H1 (cell line): ENCODE measurements around the gene DNAAF8. TPM values are rescaled to one million over a fixed set of nuclear protein-coding genes. Genes with fewer than 3 reads are reported as not detected.

Source experiments
- CTCF ChIA-PET: fragments of 300-600 bp; sonication (Branson Sonifier 250); formaldehyde crosslinking; loops from one replicate; lab custom pipeline; 2021; ENCODE audit not compliant: partially characterized antibody; lab: Charles Lee
- POLR2A ChIA-PET: fragments of 300-600 bp; sonication (Branson Sonifier 250); formaldehyde crosslinking; loops from one replicate; lab custom pipeline; 2021; ENCODE audit warnings: inconsistent platforms; ENCODE audit not compliant: partially characterized antibody; lab: Charles Lee
- DNase-seq, 2 experiments: peaks; one replicate each; pipeline versions ENCODE4 v3.0.0 to v3.0.0-alpha.2; 2010 to 2022; ENCODE audit warnings: low spot score in 2 of 2, low read depth in 1 of 2, mixed read lengths in 1 of 2
- FAIRE-seq: peaks from 2 replicates; lab custom pipeline; 2011; peaks lifted over from hg19 to GRCh38; lab: Jason Lieb, UNC
- H2AFZ ChIP-seq: 2 replicates; pipeline ENCODE4 v1.8.1; 2012; ENCODE audit warnings: low read length, inconsistent platforms
- H2AK5ac ChIP-seq: 2 replicates; pipeline ENCODE4 v1.6.1; 2013; ENCODE audit warnings: low read depth, low read length
- H2BK120ac ChIP-seq: replicated peaks from 2 replicates; pipeline ENCODE3; 2013; ENCODE audit warnings: low read depth, low read length, inconsistent platforms
- H2BK12ac ChIP-seq: 2 replicates; pipeline ENCODE4 v1.6.1; 2013; ENCODE audit warnings: low read depth, low read length
- H2BK15ac ChIP-seq: 2 replicates; pipeline ENCODE4 v1.6.1; 2013; ENCODE audit warnings: low read length
- H2BK20ac ChIP-seq: 2 replicates; pipeline ENCODE4 v1.6.1; 2013; ENCODE audit warnings: low read length
- H2BK5ac ChIP-seq: 2 replicates; pipeline ENCODE4 v1.6.1; 2013; ENCODE audit warnings: low read depth, low read length
- H3K14ac ChIP-seq: 2 replicates; pipeline ENCODE4 v1.6.1; 2013; ENCODE audit warnings: inconsistent platforms; ENCODE audit not compliant: insufficient read length
- H3K18ac ChIP-seq: 2 replicates; pipeline ENCODE4 v1.6.1; 2013; ENCODE audit warnings: low read length; ENCODE audit errors: extremely low read depth
- H3K23ac ChIP-seq: 2 replicates; pipeline ENCODE4 v1.6.1; 2013; ENCODE audit warnings: inconsistent platforms; ENCODE audit not compliant: insufficient read length
- H3K23me2 ChIP-seq: 2 replicates; pipeline ENCODE4 v1.6.1; 2013; ENCODE audit warnings: low read depth, low read length
- H3K27ac ChIP-seq: 2 replicates; pipeline ENCODE4 v1.6.1; 2011; ENCODE audit warnings: low read depth, low read length, inconsistent platforms
- H3K27me3 ChIP-seq, 4 experiments: replicated peaks in 1 of 4; 1 replicate in 1 of 4; 2 replicates in 3 of 4; pipeline versions ENCODE4 v1.6.1 to v1.8.1; 2011 to 2013; ENCODE audit warnings: low read length in 3 of 4, mild to moderate bottlenecking in 3 of 4, inconsistent platforms in 2 of 4, mixed read lengths in 2 of 4, moderate library complexity in 1 of 4; ENCODE audit not compliant: control insufficient read depth in 3 of 4, insufficient read depth in 3 of 4; ENCODE audit errors: extremely low read depth in 1 of 4
- H3K36me3 ChIP-seq, 4 experiments: 2 replicates each; pipeline versions ENCODE4 v1.6.1 to v1.8.1; 2011 to 2013; ENCODE audit warnings: mild to moderate bottlenecking in 4 of 4, low read length in 3 of 4, moderate library complexity in 2 of 4, control low read depth in 1 of 4, inconsistent platforms in 1 of 4; ENCODE audit not compliant: insufficient read depth in 4 of 4, control insufficient read depth in 2 of 4
- H3K4ac ChIP-seq: replicated peaks from 2 replicates; pipeline ENCODE3; 2013; ENCODE audit warnings: low read length, low read depth, mixed read lengths, inconsistent platforms; ENCODE audit not compliant: insufficient read length
- H3K4me1 ChIP-seq, 4 experiments: replicated peaks in 1 of 4; 1 replicate in 1 of 4; 2 replicates in 3 of 4; pipeline versions ENCODE4 v1.6.1 to v1.8.1; 2011 to 2013; ENCODE audit warnings: low read length in 3 of 4, inconsistent platforms in 2 of 4, mixed read lengths in 1 of 4; ENCODE audit not compliant: insufficient read depth in 4 of 4, control insufficient read depth in 3 of 4
- H3K4me2 ChIP-seq, 2 experiments: 2 replicates each; pipeline versions ENCODE4 v1.6.1 to v1.8.1; 2011 to 2013; ENCODE audit warnings: low read depth in 2 of 2, low read length in 2 of 2, control low read depth in 1 of 2, inconsistent platforms in 1 of 2, mild to moderate bottlenecking in 1 of 2; ENCODE audit not compliant: insufficient read depth in 1 of 2
- H3K4me3 ChIP-seq, 4 experiments: fragments of 200-600, 300-600 bp in 1 of 4; sonication (generic), shearing (Covaris generic), sonication (Bioruptor Twin) in 1 of 4; 2 replicates each; pipeline versions ENCODE4 v1.5.1 to v1.8.1; 2011 to 2016; ENCODE audit warnings: low read length in 4 of 4, low read depth in 3 of 4, control low read depth in 2 of 4, inconsistent platforms in 2 of 4, mild to moderate bottlenecking in 2 of 4, mixed read lengths in 1 of 4, moderate library complexity in 1 of 4; ENCODE audit not compliant: insufficient read depth in 2 of 4; ENCODE audit errors: extremely low read depth in 1 of 4
- H3K56ac ChIP-seq: replicated peaks from 2 replicates; pipeline ENCODE3; 2013; ENCODE audit warnings: low read depth, mild to moderate bottlenecking, mixed read lengths, low read length, inconsistent platforms; ENCODE audit not compliant: insufficient read length
- H3K79me1 ChIP-seq: 2 replicates; pipeline ENCODE4 v1.6.1; 2013; ENCODE audit warnings: low read depth, low read length, control low read depth
- H3K79me2 ChIP-seq, 2 experiments: 2 replicates each; pipeline versions ENCODE4 v1.6.1 to v1.8.1; 2012 to 2013; ENCODE audit warnings: low read length in 2 of 2, mild to moderate bottlenecking in 2 of 2, inconsistent platforms in 1 of 2; ENCODE audit not compliant: insufficient read depth in 2 of 2, control insufficient read depth in 1 of 2
- H3K9ac ChIP-seq, 4 experiments: replicated peaks in 1 of 4; 1 replicate in 1 of 4; 2 replicates in 3 of 4; pipeline versions ENCODE4 v1.6.1 to v1.8.1; 2011 to 2013; ENCODE audit warnings: low read depth in 3 of 4, low read length in 3 of 4, control low read depth in 2 of 4, mild to moderate bottlenecking in 2 of 4, moderate library complexity in 2 of 4, inconsistent platforms in 1 of 4; ENCODE audit errors: extremely low read depth in 1 of 4
- H3K9me3 ChIP-seq, 2 experiments: 2 replicates each; pipeline versions ENCODE4 v1.6.1 to v1.8.1; 2012 to 2013; ENCODE audit warnings: mild to moderate bottlenecking in 2 of 2, moderate library complexity in 2 of 2, control low read depth in 1 of 2, inconsistent platforms in 1 of 2, low read depth in 1 of 2, low read length in 1 of 2, mixed read lengths in 1 of 2; ENCODE audit not compliant: insufficient read depth in 2 of 2
- H4K20me1 ChIP-seq, 2 experiments: replicated peaks in 1 of 2; 2 replicates each; pipeline versions ENCODE3 to v1.8.1; 2011 to 2013; ENCODE audit warnings: inconsistent platforms in 2 of 2, low read length in 2 of 2, mild to moderate bottlenecking in 1 of 2; ENCODE audit not compliant: insufficient read depth in 2 of 2, control insufficient read depth in 1 of 2
- H4K5ac ChIP-seq: 2 replicates; pipeline ENCODE4 v1.6.1; 2013; ENCODE audit warnings: low read length, low read depth, mixed read lengths, inconsistent platforms; ENCODE audit not compliant: insufficient read length
- H4K8ac ChIP-seq: 2 replicates; pipeline ENCODE4 v1.8.0; 2013; ENCODE audit warnings: mild to moderate bottlenecking, moderate library complexity, low read length, inconsistent platforms; ENCODE audit not compliant: insufficient read depth; ENCODE audit errors: extremely low read depth
- H4K91ac ChIP-seq: replicated peaks from 2 replicates; pipeline ENCODE3; 2013; ENCODE audit warnings: low read length, mixed read lengths, inconsistent platforms; ENCODE audit not compliant: insufficient read length
- ASH2L ChIP-seq: fragments of 200-600, 300-600 bp; sonication (generic); IDR thresholded peaks from one replicate; pipeline ENCODE4 v1.7.1; 2017; ENCODE audit warnings: low read length
- ATF3 ChIP-seq: IDR thresholded peaks from 2 replicates; pipeline ENCODE4 v1.6.1; 2011; ENCODE audit warnings: low read depth, mild to moderate bottlenecking, low read length; ENCODE audit not compliant: insufficient read depth
- CEBPB ChIP-seq: IDR thresholded peaks from 2 replicates; pipeline ENCODE4 v1.6.1; 2012; ENCODE audit warnings: low read depth, low read length
- CHD2 ChIP-seq: IDR thresholded peaks from 2 replicates; pipeline ENCODE4 v1.6.1; 2012; ENCODE audit warnings: low read length, improper control_type of control experiment
- CTBP2 ChIP-seq: IDR thresholded peaks from 2 replicates; pipeline ENCODE4 v1.7.0; 2011; ENCODE audit warnings: borderline replicate concordance, mild to moderate bottlenecking, moderate library complexity, mixed read lengths, low read length; ENCODE audit not compliant: insufficient read depth, insufficient read length
- EGR1 ChIP-seq: IDR thresholded peaks from 2 replicates; pipeline ENCODE4 v1.6.1; 2011; ENCODE audit warnings: low read depth, low read length, borderline replicate concordance
- HDAC2 ChIP-seq, 2 experiments: fragments of 300-600 bp in 1 of 2; sonication (generic) in 1 of 2; IDR thresholded peaks; 2 replicates each; pipeline ENCODE4 v1.6.1; 2011 to 2012; ENCODE audit warnings: low read depth in 2 of 2, low read length in 2 of 2, mild to moderate bottlenecking in 2 of 2, moderate library complexity in 2 of 2, borderline replicate concordance in 1 of 2, inconsistent platforms in 1 of 2
- RNF2 ChIP-seq: fragments of 200-900, 300-1000 bp; sonication (generic); IDR thresholded peaks from 2 replicates; pipeline ENCODE4 v1.7.1; 2016; ENCODE audit warnings: borderline replicate concordance, low read depth, mild to moderate bottlenecking, antibody characterized with exemption, low read length; ENCODE audit not compliant: poor library complexity, severe bottlenecking; ENCODE audit errors: missing control alignments
- RXRA ChIP-seq: IDR thresholded peaks from 2 replicates; pipeline ENCODE4 v1.6.1; 2011; ENCODE audit warnings: low read depth, mild to moderate bottlenecking, low read length, moderate library complexity; ENCODE audit not compliant: insufficient read depth
- SP4 ChIP-seq: IDR thresholded peaks from 2 replicates; pipeline ENCODE4 v1.6.1; 2012; ENCODE audit warnings: low read length, inconsistent platforms
- YY1 ChIP-seq: IDR thresholded peaks from 2 replicates; pipeline ENCODE4 v1.6.1; 2011; ENCODE audit warnings: low read depth, mild to moderate bottlenecking, low read length
- WGBS, 2 experiments: shearing (Covaris generic) in 1 of 2; methylation state at CpG; one replicate each; pipeline versions ENCODE4 v1.1.6 to v1.1.7; 2013 to 2015; ENCODE audit warnings: low lambda C conversion rate in 2 of 2, mixed read lengths in 2 of 2, inconsistent platforms in 1 of 2, low coverage in 1 of 2, missing lambda C conversion rate in 1 of 2; ENCODE audit not compliant: insufficient replicate concordance in 2 of 2, insufficient coverage in 1 of 2, insufficient read length in 1 of 2; ENCODE audit errors: extremely low coverage in 1 of 2, missing lambda C conversion rate in 1 of 2; 5-methylcytosine and 5-hydroxymethylcytosine counted together
- polyA plus RNA-seq, 7 experiments: library from polyadenylated mRNA; depleted of rRNA in 3 of 7; stranded (reverse) in 5 of 7; unstranded in 2 of 7; fragments of >200 nt in 5 of 7; fragments of 200-250 nt in 2 of 7; gene quantifications; 1 replicate in 5 of 7; 2 replicates in 1 of 7; 4 replicates in 1 of 7; pipeline versions ENCODE4 v1.2.1 to v1.2.3, GENCODE V29; 2011 to 2013; ENCODE audit warnings: missing spikeins in 2 of 7, mixed read lengths in 2 of 7
- total RNA-seq: library from RNA; stranded (reverse); fragmentation: NEBNext Ultra II Directional; extraction: Animal tissue kit (Norgen Biotek cat#: 25700); gene quantifications from 2 replicates; pipeline ENCODE4 v1.2.1, GENCODE V29; 2021

The DNAAF8 gene
- total and polyA plus RNA-seq, 2 of the 8 experiments (the other 6 are each of a cell fraction or from before 2014, with no cell fraction given), result 0.39 TPM; not detected in 1

GRCh38 chr16:4691666-4692412, 42.5 kb upstream of the DNAAF8 start:
- no peak for FAIRE-seq
- Histone ChIP-seq H3K4ac (no peak overlapping the region), H2BK20ac (no peak overlapping the region), H2BK12ac (0 out of 2 replicates have a peak overlapping the region, but pooled peaks have one; percentile 14), H3K9ac (no peak overlapping the region), H2AK5ac (no peak overlapping the region), H3K79me1 (no peaks in the 10 kb centered on the region), H2BK120ac (no peak overlapping the region), H4K91ac (no peak overlapping the region), H3K23ac (no peak overlapping the region), H2BK15ac (no peak overlapping the region), H3K23me2 (peaks cover 8% of the 10 kb centered on the region; the same call in 1 of the 2 replicates), H4K20me1 (peaks cover 0 to 14% of the 10 kb centered on the region in 2 experiments), H2AFZ (no peak overlapping the region), H3K18ac (no peak overlapping the region), H3K4me2 (peak overlapping the region in 1 of 2 experiments; percentile 68; a peak in 1 of 4 replicates), H3K4me1 (peaks cover 0 to 7% (median 5%) of the 10 kb centered on the region in 4 experiments; a peak in 4 of 7 replicates), H3K79me2 (peaks cover 0 to 2% of the 10 kb centered on the region in 2 experiments; a peak in 1 of 4 replicates), H4K8ac (peak overlapping the region; percentile 45), H3K56ac (no peak overlapping the region), H3K27me3 (no peaks in the 10 kb centered on the region), H4K5ac (no peak overlapping the region), H3K14ac (no peak overlapping the region), H3K27ac (no peak overlapping the region), H3K4me3 (no peak overlapping the region), H2BK5ac (no peak overlapping the region), H3K9me3 (no peaks in the 10 kb centered on the region), H3K36me3 (peaks cover 6 to 16% (median 11%) of the 10 kb centered on the region in 4 experiments; a peak in 7 of 8 replicates)
- ChIA-PET CTCF (interaction anchor here (0.6 to 2.6 kb wide), 9 partner anchors 10 to 229 kb away, joined by 3 to 17 read pairs (median 4); partner anchors contain the start of gene MGRN1), POLR2A (interaction anchor here (1.2 to 5.4 kb wide), 8 partner anchors 12 to 112 kb away, joined by 3 to 59 read pairs (median 5); no protein-coding TSS in a partner anchor)
- DNase-seq, result no peak
- WGBS, 2 experiments, result 92% methylated on average over 19 of the region's 20 CpGs; no CpG with 5 or more reads in 1 of the 2 experiments
- TF ChIP-seq SP4, result no peak
- TF ChIP-seq YY1, result no peak
- TF ChIP-seq CHD2, result no peak
- no peak for TF ChIP-seq CTBP2
- TF ChIP-seq HDAC2 (IDR thresholded peaks at IDR 0.05; ENCODE audit: borderline replicate concordance in 1 of 2, low read depth in 2 of 2, low read length in 2 of 2), result no peak
- no peak for TF ChIP-seq EGR1
- TF ChIP-seq ASH2L, result no peak
- TF ChIP-seq CEBPB, result no peak
- TF ChIP-seq RXRA, result no peak
- no peak for TF ChIP-seq RNF2
- no peak for TF ChIP-seq ATF3
